Right renal cortex interstitium (tissue), 3 donors: ENCODE results near the gene RAMAC. TPM values are rescaled to one million over a fixed set of nuclear protein-coding genes. Genes with fewer than 3 reads are reported as not detected.
"Not testable (repeated sequence)": the region's sequence is repeated elsewhere in the genome, so short reads cannot be mapped to it uniquely, and the experiment has no call there.

Experiments
- DNase-seq, 3 donors: peaks; one replicate each; pipeline ENCODE4 v3.0.0-alpha.2; 2013; ENCODE audit warnings: low read depth in 3 of 3, low spot score in 2 of 3
- polyA plus RNA-seq, 3 donors: library from polyadenylated mRNA; unstranded; fragments of 120-200 nt; gene quantifications; one replicate each; pipeline ENCODE4 v1.2.1, GENCODE V29; 2013; ENCODE audit not compliant: insufficient read length in 3 of 3

Gene RAMAC
- polyA plus RNA-seq = 10 to 100 TPM; 43.6 to 48.5 (median 46.3) TPM

- DNase-seq = peak; percentile 94 to 96 (median 95)
These were observed at the start of gene RAMAC for GRCh38 chr15:82985688-82986441. RAMAC (plus strand) TSS chr15:82986210; CDS start chr15:82989019, 2,809 bp downstream.

GRCh38 chr15:82936966-82937711 is 48.9 kb upstream of the RAMAC start:
- DNase-seq = no peak

GRCh38 chr15:82937712-82938058 is 48.3 kb upstream of the RAMAC start:
- no peak for DNase-seq

GRCh38 chr15:82939678-82940077 is 46.3 kb upstream of the RAMAC start:
- DNase-seq = not testable (repeated sequence)

- no peak for DNase-seq
These were observed 43.3 kb upstream of the RAMAC start for GRCh38 chr15:82942691-82943090.

- DNase-seq = no peak
These were observed 42.8 kb upstream of the RAMAC start for GRCh38 chr15:82943176-82943575.

- DNase-seq = no peak
These were observed 42.0 kb upstream of the RAMAC start for GRCh38 chr15:82944056-82944455.

- no peak for DNase-seq
These were observed 41.2 kb upstream of the RAMAC start for GRCh38 chr15:82944821-82945220.

- no peak for DNase-seq
These were observed 40.7 kb upstream of the RAMAC start for GRCh38 chr15:82945326-82945725.

- no peak for DNase-seq
These were observed 39.8 kb upstream of the RAMAC start for GRCh38 chr15:82946155-82946701.

GRCh38 chr15:82950295-82950694 is 35.7 kb upstream of the RAMAC start:
- no peak for DNase-seq

- DNase-seq = no peak
These were observed 35.2 kb upstream of the RAMAC start for GRCh38 chr15:82950746-82951370.

- no peak for DNase-seq
These were observed 34.4 kb upstream of the RAMAC start for GRCh38 chr15:82951472-82952157.

- no peak for DNase-seq
These were observed 33.6 kb upstream of the RAMAC start, which contains the start of gene HOMER2 for GRCh38 chr15:82952158-82953081. HOMER2 (minus strand) TSS chr15:82952720; CDS start chr15:82952535, 185 bp downstream.

- no peak for DNase-seq
These were observed 27.4 kb upstream of the RAMAC start for GRCh38 chr15:82958638-82959037.

GRCh38 chr15:82959423-82959822 is 26.6 kb upstream of the RAMAC start:
- no peak for DNase-seq

- no peak for DNase-seq
These were observed 25.2 kb upstream of the RAMAC start for GRCh38 chr15:82960766-82961165.

GRCh38 chr15:82963471-82964341 is 22.3 kb upstream of the RAMAC start:
- DNase-seq = no peak

GRCh38 chr15:82964890-82965289 is 21.1 kb upstream of the RAMAC start:
- no peak for DNase-seq
